HepG2 (cell line): Measurements from ENCODE around the gene SUSD4. TPM values are rescaled to one million over a fixed set of nuclear protein-coding genes. Genes with fewer than 3 reads are reported as not detected.

Experiments used
- ATAC-seq: fragments of 200-7000 bp; cut with Tn5 transposase; 3 replicates; pipeline ENCODE4 v1.9.1; 2020; ENCODE audit warnings: mild to moderate bottlenecking, moderate library complexity
- BruUV-seq: library from RNA; stranded (reverse); fragments of 400-500 nt; replicated peaks from 2 replicates; lab custom pipeline; 2021; lab: Mats Ljungman, UMichigan
- CTCF ChIA-PET: fragments of 300-600 bp; formaldehyde crosslinking; extraction: SDS; loops from one replicate; lab custom pipeline; 2021; ENCODE audit warnings: low total read pairs, inconsistent platforms, low intra/inter-chr PET ratio; lab: Yijun Ruan, JAX
- POLR2A ChIA-PET: fragments of 350-600 bp; sonication (Branson Sonifier 250); formaldehyde crosslinking; loops from one replicate; lab custom pipeline; 2020; ENCODE audit warnings: antibody characterized with exemption, inconsistent platforms; lab: Yijun Ruan, JAX
- DNase-seq: peaks from one replicate; pipeline ENCODE4 v3.0.0-alpha.2; 2015; ENCODE audit warnings: low spot score
- FAIRE-seq: peaks from 3 replicates; lab custom pipeline; 2011; peaks lifted over from hg19 to GRCh38; lab: Jason Lieb, UNC
- H2AFZ ChIP-seq: one replicate; pipeline ENCODE4 v1.6.1; 2011; ENCODE audit warnings: low read length, inconsistent platforms
- H3K27ac ChIP-seq: fragments of 300-600 bp; 3 replicates; pipeline ENCODE4 v1.8.0; 2011; ENCODE audit warnings: mixed run types, mild to moderate bottlenecking, mixed read lengths, low read length, inconsistent platforms; ENCODE audit not compliant: insufficient read depth; ENCODE audit errors: extremely low read length
- H3K27me3 ChIP-seq, 2 experiments: fragments of 200-600 bp in 1 of 2; 2 replicates in 1 of 2; 3 replicates in 1 of 2; pipeline versions ENCODE4 v1.6.0 to v1.8.0; 2011; ENCODE audit warnings: low read length in 2 of 2, mild to moderate bottlenecking in 2 of 2, moderate library complexity in 2 of 2, inconsistent platforms in 1 of 2; ENCODE audit not compliant: insufficient read depth in 2 of 2, control insufficient read depth in 1 of 2
- H3K36me3 ChIP-seq, 2 experiments: fragments of 200-600 bp in 1 of 2; replicated peaks in 1 of 2; 2 replicates in 1 of 2; 3 replicates in 1 of 2; pipeline versions ENCODE4 v1.5.1 to v1.8.0; 2011; ENCODE audit warnings: low read length in 2 of 2, inconsistent platforms in 1 of 2; ENCODE audit not compliant: insufficient read depth in 2 of 2, control insufficient read depth in 1 of 2
- H3K4me1 ChIP-seq: 2 replicates; pipeline ENCODE4 v1.5.1; 2012; ENCODE audit warnings: low read length, inconsistent platforms; ENCODE audit not compliant: insufficient read depth
- H3K4me2 ChIP-seq: 2 replicates; pipeline ENCODE4 v1.6.0; 2011; ENCODE audit warnings: low read depth, low read length, inconsistent platforms
- H3K4me3 ChIP-seq, 3 experiments: fragments of 200-600 bp in 1 of 3; sonication (generic), shearing (Covaris generic) in 1 of 3; replicated peaks in 1 of 3; 2 replicates each; pipeline ENCODE4 v1.5.1; 2011 to 2016; ENCODE audit warnings: low read length in 3 of 3, inconsistent platforms in 2 of 3, low read depth in 2 of 3, mild to moderate bottlenecking in 2 of 3, control low read depth in 1 of 3, mixed read lengths in 1 of 3; ENCODE audit not compliant: insufficient read depth in 1 of 3
- H3K79me2 ChIP-seq: one replicate; pipeline ENCODE4 v1.6.1; 2011; ENCODE audit warnings: low read length, inconsistent platforms; ENCODE audit not compliant: insufficient read depth
- H3K9ac ChIP-seq: 2 replicates; pipeline ENCODE4 v1.6.0; 2011; ENCODE audit warnings: mild to moderate bottlenecking, low read depth, low read length, inconsistent platforms; ENCODE audit not compliant: insufficient read depth
- H3K9me3 ChIP-seq: 2 replicates; pipeline ENCODE4 v1.5.1; 2012; ENCODE audit warnings: mild to moderate bottlenecking, low read length
- H4K20me1 ChIP-seq: 2 replicates; pipeline ENCODE4 v1.6.0; 2011; ENCODE audit warnings: inconsistent platforms, mild to moderate bottlenecking, low read length, moderate library complexity; ENCODE audit not compliant: insufficient read depth
- ELK4 ChIP-seq: sonication (generic); formaldehyde crosslinking; IDR thresholded peaks from 2 replicates; pipeline ENCODE4 v1.9.0; 2021; ENCODE audit warnings: missing genetic modification reagents, borderline replicate concordance
- FOSL2 ChIP-seq: sonication (generic); formaldehyde crosslinking; IDR thresholded peaks from 2 replicates; pipeline ENCODE4 v1.4.0; 2020; ENCODE audit warnings: missing genetic modification reagents
- MEIS2 ChIP-seq: sonication (generic); formaldehyde crosslinking; IDR thresholded peaks from 2 replicates; pipeline ENCODE4 v1.9.0; 2021; ENCODE audit warnings: mild to moderate bottlenecking, missing genetic modification reagents
- XRCC5 ChIP-seq: fragments of 200-400 bp; formaldehyde crosslinking; optimal IDR thresholded peaks from 2 replicates; pipeline ENCODE3; 2017; ENCODE audit warnings: mild to moderate bottlenecking, low read length
- ZBTB7B ChIP-seq: sonication (generic); formaldehyde crosslinking; IDR thresholded peaks from 2 replicates; pipeline ENCODE4 v1.4.0; 2020; ENCODE audit warnings: missing genetic modification reagents
- ZNF101 ChIP-seq: sonication (generic); formaldehyde crosslinking; IDR thresholded peaks from 2 replicates; pipeline ENCODE4 v1.4.0; 2020; ENCODE audit warnings: mild to moderate bottlenecking, low read depth, missing genetic modification reagents, borderline replicate concordance
- ZNF33A ChIP-seq: sonication (generic); formaldehyde crosslinking; IDR thresholded peaks from 2 replicates; pipeline ENCODE4 v1.5.1; 2020; ENCODE audit warnings: missing genetic modification reagents, mild to moderate bottlenecking, moderate library complexity, borderline replicate concordance
- ZNF580 ChIP-seq: IDR thresholded peaks from 2 replicates; pipeline ENCODE4 v1.6.1; 2016; ENCODE audit warnings: low read depth, borderline replicate concordance
- WGBS: methylation state at CpG from one replicate; pipeline ENCODE4 v1.1.6; 2017; ENCODE audit warnings: low lambda C conversion rate; 5-methylcytosine and 5-hydroxymethylcytosine counted together
- in situ Hi-C: cut with HindIII; loops from 2 replicates; pipeline ENCODE4 v1.10.0; 2017; ENCODE audit warnings: low pct_unique_long_range_greater_than_20kb; ENCODE audit not compliant: extremely low pct_ligation_motif_present
- intact Hi-C: fragments of 100-400 bp; cut with micrococcal nuclease; formaldehyde crosslinking; loops from one replicate; pipeline ENCODE4 v1.10.0; 2022; ENCODE audit not compliant: unreplicated experiment
- polyA plus RNA-seq, 8 experiments: library from polyadenylated mRNA; depleted of rRNA in 3 of 8; stranded (reverse) in 7 of 8; unstranded in 1 of 8; fragments of >200 nt; fragmentation: Illumina TruSeq in 4 of 8; extraction: Trizol in 4 of 8; gene quantifications; 2 replicates each; pipeline versions ENCODE4 v1.2.1 to v1.2.3, GENCODE V29; 2011 to 2016; ENCODE audit warnings: low read depth in 4 of 8, missing spikeins in 1 of 8, mixed read lengths in 1 of 8; ENCODE audit not compliant: insufficient read depth in 1 of 8
- total RNA-seq, 5 experiments: library from RNA; depleted of rRNA; stranded (reverse); fragments of >200 nt; fragmentation: Illumina TruSeq; extraction: Trizol; gene quantifications; 2 replicates each; pipeline ENCODE4 v1.2.3, GENCODE V29; 2016; ENCODE audit warnings: low read depth in 1 of 5
- TF ChIP-seq, protein P1 (sequence below): sonication (generic); formaldehyde crosslinking; IDR thresholded peaks from 2 replicates; pipeline ENCODE4 v1.4.0; 2020; ENCODE audit warnings: missing genetic modification reagents
- TF ChIP-seq, protein P2 (sequence below): sonication (generic); formaldehyde crosslinking; IDR thresholded peaks from 2 replicates; pipeline ENCODE4 v1.5.1; 2020; ENCODE audit warnings: mild to moderate bottlenecking, missing genetic modification reagents, moderate library complexity
- TF ChIP-seq, protein P3 (sequence below): sonication (generic); formaldehyde crosslinking; IDR thresholded peaks from 2 replicates; pipeline ENCODE4 v1.4.0; 2020; ENCODE audit warnings: mild to moderate bottlenecking, missing genetic modification reagents

Gene SUSD4
- total and polyA plus RNA-seq, 2 of the 13 experiments (the other 11 are each of a cell fraction or from before 2014, with no cell fraction given), result not detected

DNA sequence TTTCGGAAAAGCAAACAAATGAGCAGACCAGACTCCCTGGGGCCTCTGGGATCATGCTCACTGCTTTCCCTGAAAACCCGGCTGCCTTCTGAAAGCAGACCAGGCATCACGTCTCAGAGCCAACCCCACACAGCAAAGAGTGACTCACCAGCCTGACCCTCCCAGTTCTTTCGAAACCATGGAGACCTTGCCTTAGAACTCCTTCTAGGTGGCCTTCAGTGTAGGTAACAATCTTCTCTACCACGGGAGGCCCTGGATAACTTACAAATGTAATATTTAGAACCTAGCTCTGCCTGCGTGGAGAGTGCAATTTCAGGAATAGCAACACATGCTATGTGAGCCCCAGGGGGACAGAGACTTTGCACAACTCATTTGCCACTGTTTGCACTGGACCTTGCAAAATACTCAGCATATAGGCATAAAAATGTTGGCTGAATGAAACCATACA is 105.2 kb downstream of the SUSD4 start:
- H3K9ac ChIP-seq, result no peak overlapping the region
- in situ Hi-C loops (no loop called here), intact Hi-C loops (loop anchor here (10.0 kb wide), 1 partner anchor 114 kb away; the partner anchor contains the start of gene TLR5)
- no peak overlapping the region for H3K4me3 ChIP-seq
- H2AFZ ChIP-seq, result no peak overlapping the region
- 0% methylated on average over 2 of the region's 6 CpGs for WGBS
- CTCF ChIA-PET, result no interaction called here
- peak; percentile 10 for DNase-seq
- TF ChIP-seq FOSL2, result peak; percentile 77
- TF ChIP-seq, protein P1, sequence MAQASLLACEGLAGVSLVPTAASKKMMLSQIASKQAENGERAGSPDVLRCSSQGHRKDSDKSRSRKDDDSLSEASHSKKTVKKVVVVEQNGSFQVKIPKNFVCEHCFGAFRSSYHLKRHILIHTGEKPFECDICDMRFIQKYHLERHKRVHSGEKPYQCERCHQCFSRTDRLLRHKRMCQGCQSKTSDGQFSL (CRISPR knock-in tag), result no peak
- POLR2A ChIA-PET, result no interaction called here
- H3K9me3 ChIP-seq, result no peaks in the 10 kb centered on the region
- no peak overlapping the region for H3K27ac ChIP-seq
- H3K4me2 ChIP-seq, result no peak overlapping the region
- H3K36me3 ChIP-seq, result no peaks in the 10 kb centered on the region
- no peak for FAIRE-seq
- no peaks in the 10 kb centered on the region for H3K4me1 ChIP-seq
- peaks cover 0 to 26% of the 10 kb centered on the region in 2 experiments; a peak in 3 of 5 replicates for H3K27me3 ChIP-seq
- peak; percentile 71 for ATAC-seq
- no peaks in the 10 kb centered on the region for H4K20me1 ChIP-seq
- H3K79me2 ChIP-seq, result no peaks in the 10 kb centered on the region
- BruUV-seq, result no TSS peak

DNA sequence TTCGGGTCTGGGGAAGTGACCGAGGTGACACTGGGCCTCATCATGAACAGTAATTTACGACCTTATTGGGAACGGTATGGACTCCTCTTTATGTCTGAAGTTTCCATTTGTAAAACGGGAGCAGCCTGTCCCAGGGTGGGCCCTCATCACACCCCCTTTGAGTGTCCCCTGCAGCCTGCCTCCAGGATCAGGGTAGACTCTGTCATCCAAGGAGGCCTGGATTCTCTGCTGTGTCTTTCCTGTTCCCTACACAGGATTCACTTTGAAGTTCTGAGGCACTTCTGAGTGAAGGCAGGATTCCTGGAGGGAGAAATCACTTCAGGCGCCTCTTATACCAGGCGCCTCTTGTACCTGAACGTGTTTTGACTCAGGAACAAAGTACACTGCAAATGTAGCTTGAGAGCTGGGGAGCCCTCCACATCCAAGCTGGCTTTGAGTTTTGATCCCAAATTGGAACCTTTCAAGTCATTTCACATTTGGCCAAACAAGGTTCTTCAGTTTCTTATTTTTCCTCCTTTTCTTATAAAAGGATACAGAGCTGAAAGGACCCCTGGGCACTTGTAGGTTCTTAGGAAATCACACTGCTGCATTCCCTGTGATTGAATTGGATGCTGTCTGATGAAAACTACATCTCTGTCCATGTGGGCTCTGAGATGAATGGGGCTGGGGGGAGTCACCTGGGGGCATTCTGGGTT is 106.0 kb downstream of the SUSD4 start:
- Histone ChIP-seq H3K27ac (no peak overlapping the region), H3K27me3 (peaks cover 0 to 26% of the 10 kb centered on the region in 2 experiments; a peak in 3 of 5 replicates), H4K20me1 (no peaks in the 10 kb centered on the region), H3K4me3 (no peak overlapping the region), H3K4me2 (no peak overlapping the region), H3K9me3 (no peaks in the 10 kb centered on the region), H2AFZ (no peak overlapping the region), H3K79me2 (no peaks in the 10 kb centered on the region), H3K36me3 (no peaks in the 10 kb centered on the region), H3K9ac (no peak overlapping the region), H3K4me1 (no peaks in the 10 kb centered on the region)
- CTCF ChIA-PET, result no interaction called here
- WGBS, result 47% methylated on average over 5 of the region's 8 CpGs
- intact Hi-C loops, result loop anchor here (10.0 kb wide), 1 partner anchor 113 kb away; the partner anchor contains the start of gene TLR5
- no peak for ATAC-seq
- POLR2A ChIA-PET, result no interaction called here
- no TSS peak for BruUV-seq
- in situ Hi-C loops, result no loop called here
- no peak for FAIRE-seq
- DNase-seq, result no peak
- TF ChIP-seq ZBTB7B (CRISPR knock-in tag) (no peak), ZNF33A (CRISPR knock-in tag) (no peak), ZNF580 (CRISPR knock-in tag) (no peak), MEIS2 (no peak), ZNF101 (no peak), XRCC5 (no peak), ELK4 (CRISPR knock-in tag) (no peak)
- TF ChIP-seq, protein P2, sequence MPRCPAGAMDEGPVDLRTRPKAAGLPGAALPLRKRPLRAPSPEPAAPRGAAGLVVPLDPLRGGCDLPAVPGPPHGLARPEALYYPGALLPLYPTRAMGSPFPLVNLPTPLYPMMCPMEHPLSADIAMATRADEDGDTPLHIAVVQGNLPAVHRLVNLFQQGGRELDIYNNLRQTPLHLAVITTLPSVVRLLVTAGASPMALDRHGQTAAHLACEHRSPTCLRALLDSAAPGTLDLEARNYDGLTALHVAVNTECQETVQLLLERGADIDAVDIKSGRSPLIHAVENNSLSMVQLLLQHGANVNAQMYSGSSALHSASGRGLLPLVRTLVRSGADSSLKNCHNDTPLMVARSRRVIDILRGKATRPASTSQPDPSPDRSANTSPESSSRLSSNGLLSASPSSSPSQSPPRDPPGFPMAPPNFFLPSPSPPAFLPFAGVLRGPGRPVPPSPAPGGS (CRISPR knock-in tag), result no peak
- TF ChIP-seq, protein P3, sequence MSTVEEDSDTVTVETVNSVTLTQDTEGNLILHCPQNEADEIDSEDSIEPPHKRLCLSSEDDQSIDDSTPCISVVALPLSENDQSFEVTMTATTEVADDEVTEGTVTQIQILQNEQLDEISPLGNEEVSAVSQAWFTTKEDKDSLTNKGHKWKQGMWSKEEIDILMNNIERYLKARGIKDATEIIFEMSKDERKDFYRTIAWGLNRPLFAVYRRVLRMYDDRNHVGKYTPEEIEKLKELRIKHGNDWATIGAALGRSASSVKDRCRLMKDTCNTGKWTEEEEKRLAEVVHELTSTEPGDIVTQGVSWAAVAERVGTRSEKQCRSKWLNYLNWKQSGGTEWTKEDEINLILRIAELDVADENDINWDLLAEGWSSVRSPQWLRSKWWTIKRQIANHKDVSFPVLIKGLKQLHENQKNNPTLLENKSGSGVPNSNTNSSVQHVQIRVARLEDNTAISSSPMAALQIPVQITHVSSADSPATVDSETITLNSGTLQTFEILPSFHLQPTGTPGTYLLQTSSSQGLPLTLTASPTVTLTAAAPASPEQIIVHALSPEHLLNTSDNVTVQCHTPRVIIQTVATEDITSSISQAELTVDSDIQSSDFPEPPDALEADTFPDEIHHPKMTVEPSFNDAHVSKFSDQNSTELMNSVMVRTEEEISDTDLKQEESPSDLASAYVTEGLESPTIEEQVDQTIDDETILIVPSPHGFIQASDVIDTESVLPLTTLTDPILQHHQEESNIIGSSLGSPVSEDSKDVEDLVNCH (CRISPR knock-in tag), result no peak
